HL-60 (cell line): ENCODE results near the gene TXN.

Source experiments
- DNase-seq, 2 experiments: peaks; one replicate each; pipeline ENCODE4 v3.0.0-alpha.2; 2010 to 2020; ENCODE audit warnings: low read depth in 1 of 2, low spot score in 1 of 2
- H3K27ac ChIP-seq: fragments of 250-450 bp; sonication (Bioruptor Pico); replicated peaks from 2 replicates; pipeline ENCODE4 v1.5.1; 2020; ENCODE audit warnings: mild to moderate bottlenecking, moderate library complexity
- H3K27me3 ChIP-seq: fragments of 250-450 bp; sonication (Bioruptor Pico); 2 replicates; pipeline ENCODE4 v1.5.1; 2021; ENCODE audit warnings: mild to moderate bottlenecking, moderate library complexity; ENCODE audit not compliant: insufficient read depth, poor library complexity, severe bottlenecking
- H3K4me3 ChIP-seq: replicated peaks from 2 replicates; pipeline ENCODE4 v1.5.1; 2011; ENCODE audit warnings: mild to moderate bottlenecking, control low read depth, low read length; ENCODE audit not compliant: insufficient read depth
- GABPA ChIP-seq: IDR thresholded peaks from 2 replicates; pipeline ENCODE4 v1.6.1; 2012; ENCODE audit warnings: low read depth
- POLR2AphosphoS5 ChIP-seq: IDR thresholded peaks from 2 replicates; pipeline ENCODE4 v1.6.1; 2012; ENCODE audit warnings: low read depth
- SPI1 ChIP-seq: IDR thresholded peaks from 2 replicates; pipeline ENCODE4 v1.6.1; 2012; ENCODE audit warnings: low read depth, mild to moderate bottlenecking, borderline replicate concordance
- long read RNA-seq: library from polyadenylated mRNA; unstranded; transcript quantifications from one replicate; pipeline ENCODE4 v2.0.0, GENCODE V29; 2020
- TF ChIP-seq, protein P1 (sequence below): IDR thresholded peaks from 2 replicates; pipeline ENCODE4 v1.6.1; 2012; ENCODE audit warnings: low read depth; ENCODE audit not compliant: insufficient replicate concordance
- TF ChIP-seq, protein P2 (sequence below): IDR thresholded peaks from one replicate; pipeline ENCODE4 v1.5.1; 2011; ENCODE audit warnings: low read length, control low read depth, inconsistent platforms; ENCODE audit not compliant: insufficient read depth

The TXN gene
- long read RNA-seq, transcript TXN-202 (5 exons, 869 nt), result major isoform, 96 of 96 reads
- long read RNA-seq, partial matches to known transcripts, result 0 of 96 reads
- long read RNA-seq, other reads (novel, unspliced or antisense), result 0 of 96 reads

DNA sequence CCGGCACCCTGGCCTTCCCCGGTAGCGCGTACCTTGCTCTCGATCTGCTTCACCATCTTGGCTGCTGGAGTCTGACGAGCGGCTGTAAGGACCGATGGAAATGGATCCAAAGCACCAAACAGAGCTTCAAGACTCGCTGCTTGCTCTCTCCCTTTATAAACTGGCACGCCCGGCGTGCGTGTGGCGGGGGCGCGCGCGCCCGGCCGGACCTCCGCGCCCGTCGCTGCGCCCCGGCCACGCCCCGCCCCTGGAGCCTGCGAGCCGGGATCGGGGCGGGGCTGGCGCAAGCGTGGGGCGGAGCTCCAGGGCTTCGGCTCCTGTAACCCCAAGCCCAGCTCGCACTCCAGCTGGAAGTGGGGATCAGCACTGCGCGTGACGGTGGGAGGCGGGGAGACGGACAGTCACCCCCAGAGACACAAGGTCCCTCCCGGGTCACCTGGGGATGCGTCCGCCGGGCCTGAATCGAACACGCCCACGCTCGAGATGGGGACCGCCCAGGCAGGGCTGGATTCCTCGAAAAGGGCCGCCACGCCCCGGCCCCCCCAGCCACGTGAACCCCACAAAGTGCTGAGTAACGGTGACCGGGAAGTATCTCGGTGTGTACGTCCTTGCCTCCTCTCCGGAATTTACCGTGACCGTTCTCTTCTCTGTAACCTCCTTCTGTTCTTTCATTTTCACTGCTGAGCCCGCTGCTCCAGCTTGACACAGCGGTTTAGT is at the start of gene TXN:
TSS of gene TXN (minus strand) at position 128 of the 717 bp plus-strand sequence. CDS start at position 56, 72 bp downstream.
- TF ChIP-seq, protein P1, sequence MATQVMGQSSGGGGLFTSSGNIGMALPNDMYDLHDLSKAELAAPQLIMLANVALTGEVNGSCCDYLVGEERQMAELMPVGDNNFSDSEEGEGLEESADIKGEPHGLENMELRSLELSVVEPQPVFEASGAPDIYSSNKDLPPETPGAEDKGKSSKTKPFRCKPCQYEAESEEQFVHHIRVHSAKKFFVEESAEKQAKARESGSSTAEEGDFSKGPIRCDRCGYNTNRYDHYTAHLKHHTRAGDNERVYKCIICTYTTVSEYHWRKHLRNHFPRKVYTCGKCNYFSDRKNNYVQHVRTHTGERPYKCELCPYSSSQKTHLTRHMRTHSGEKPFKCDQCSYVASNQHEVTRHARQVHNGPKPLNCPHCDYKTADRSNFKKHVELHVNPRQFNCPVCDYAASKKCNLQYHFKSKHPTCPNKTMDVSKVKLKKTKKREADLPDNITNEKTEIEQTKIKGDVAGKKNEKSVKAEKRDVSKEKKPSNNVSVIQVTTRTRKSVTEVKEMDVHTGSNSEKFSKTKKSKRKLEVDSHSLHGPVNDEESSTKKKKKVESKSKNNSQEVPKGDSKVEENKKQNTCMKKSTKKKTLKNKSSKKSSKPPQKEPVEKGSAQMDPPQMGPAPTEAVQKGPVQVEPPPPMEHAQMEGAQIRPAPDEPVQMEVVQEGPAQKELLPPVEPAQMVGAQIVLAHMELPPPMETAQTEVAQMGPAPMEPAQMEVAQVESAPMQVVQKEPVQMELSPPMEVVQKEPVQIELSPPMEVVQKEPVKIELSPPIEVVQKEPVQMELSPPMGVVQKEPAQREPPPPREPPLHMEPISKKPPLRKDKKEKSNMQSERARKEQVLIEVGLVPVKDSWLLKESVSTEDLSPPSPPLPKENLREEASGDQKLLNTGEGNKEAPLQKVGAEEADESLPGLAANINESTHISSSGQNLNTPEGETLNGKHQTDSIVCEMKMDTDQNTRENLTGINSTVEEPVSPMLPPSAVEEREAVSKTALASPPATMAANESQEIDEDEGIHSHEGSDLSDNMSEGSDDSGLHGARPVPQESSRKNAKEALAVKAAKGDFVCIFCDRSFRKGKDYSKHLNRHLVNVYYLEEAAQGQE, result peak; percentile 66
- peak; percentile 89 for TF ChIP-seq POLR2AphosphoS5
- TF ChIP-seq, protein P2, sequence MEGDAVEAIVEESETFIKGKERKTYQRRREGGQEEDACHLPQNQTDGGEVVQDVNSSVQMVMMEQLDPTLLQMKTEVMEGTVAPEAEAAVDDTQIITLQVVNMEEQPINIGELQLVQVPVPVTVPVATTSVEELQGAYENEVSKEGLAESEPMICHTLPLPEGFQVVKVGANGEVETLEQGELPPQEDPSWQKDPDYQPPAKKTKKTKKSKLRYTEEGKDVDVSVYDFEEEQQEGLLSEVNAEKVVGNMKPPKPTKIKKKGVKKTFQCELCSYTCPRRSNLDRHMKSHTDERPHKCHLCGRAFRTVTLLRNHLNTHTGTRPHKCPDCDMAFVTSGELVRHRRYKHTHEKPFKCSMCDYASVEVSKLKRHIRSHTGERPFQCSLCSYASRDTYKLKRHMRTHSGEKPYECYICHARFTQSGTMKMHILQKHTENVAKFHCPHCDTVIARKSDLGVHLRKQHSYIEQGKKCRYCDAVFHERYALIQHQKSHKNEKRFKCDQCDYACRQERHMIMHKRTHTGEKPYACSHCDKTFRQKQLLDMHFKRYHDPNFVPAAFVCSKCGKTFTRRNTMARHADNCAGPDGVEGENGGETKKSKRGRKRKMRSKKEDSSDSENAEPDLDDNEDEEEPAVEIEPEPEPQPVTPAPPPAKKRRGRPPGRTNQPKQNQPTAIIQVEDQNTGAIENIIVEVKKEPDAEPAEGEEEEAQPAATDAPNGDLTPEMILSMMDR, result no peak
- peak within 1 kb of the TSS; percentile 88 for H3K4me3 ChIP-seq
- H3K27ac ChIP-seq, result peak within 1 kb of the TSS; percentile 89
- H3K27me3 ChIP-seq, result no peaks in the 10 kb centered on the region
- peak; percentile 91 to 95 for DNase-seq

DNA sequence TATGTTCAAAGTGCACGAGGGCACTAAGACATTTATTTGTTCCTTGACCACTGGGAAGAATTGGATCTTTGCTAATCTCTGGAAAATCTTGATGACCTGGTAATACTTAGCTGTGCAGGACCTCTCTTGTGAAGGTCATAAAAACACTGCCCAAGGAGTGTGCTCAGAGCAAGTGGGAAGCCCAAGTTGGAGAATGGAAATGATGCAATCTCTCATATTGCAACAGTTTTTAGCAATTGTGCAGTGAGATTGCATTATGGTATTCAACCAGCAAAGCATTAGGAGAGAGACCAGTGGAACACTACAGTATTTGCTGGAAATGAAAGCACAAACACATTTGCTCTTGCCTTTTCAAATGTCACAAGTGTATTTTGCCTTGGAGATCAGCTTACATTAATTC is 46.8 kb upstream of the TXN start:
- peak; percentile 75 to 94 for DNase-seq
- peak overlapping the region; percentile 36 for H3K27ac ChIP-seq
- TF ChIP-seq, protein P2, result no peak
- TF ChIP-seq POLR2AphosphoS5, result peak; percentile 63; the same call in 1 of the 2 replicates
- TF ChIP-seq GABPA, result no peak
- no peak for TF ChIP-seq SPI1
- TF ChIP-seq, protein P1, result peak; percentile 38

GRCh38 chr9:110298043-110298605 is 41.8 kb upstream of the TXN start:
- Histone ChIP-seq H3K27ac (no peak overlapping the region), H3K4me3 (no peak overlapping the region), H3K27me3 (no peaks in the 10 kb centered on the region)
- DNase-seq, result no peak
- TF ChIP-seq, protein P1, result no peak
- TF ChIP-seq, protein P2, result no peak
- no peak for TF ChIP-seq SPI1
- no peak for TF ChIP-seq POLR2AphosphoS5
- TF ChIP-seq GABPA, result no peak

More for the DNA sequence above, 46.8 kb upstream of the TXN start:
- Histone ChIP-seq H3K27me3 (no peaks in the 10 kb centered on the region), H3K4me3 (no peak overlapping the region)
